Activated T-cell treated with anti-CD3 and anti-CD28 coated beads, Interleukin-2, amount 50 U/mL, for 72 hours (primary cell): Measurements from ENCODE around the gene BABAM2. TPM values are rescaled to one million over a fixed set of nuclear protein-coding genes. Genes with fewer than 3 reads are reported as not detected.

Experiments used
- ATAC-seq, 2 donors: fragments of 150-1000 bp; cut with Tn5 transposase; replicated peaks in 1 of 2; 2 replicates each; pipeline ENCODE4 v1.10.0; 2021; ENCODE audit warnings: moderate library complexity in 2 of 2, mild to moderate bottlenecking in 1 of 2
- DNase-seq, 2 donors: peaks; one replicate each; pipeline ENCODE4 v3.0.0; 2021 to 2022; ENCODE audit warnings: mixed read lengths in 1 of 2
- H3K27ac Mint-ChIP-seq: one replicate; pipeline ENCODE4 v1.8.0; 2022; ENCODE audit warnings: mild to moderate bottlenecking, moderate library complexity, mixed read lengths
- H3K27me3 Mint-ChIP-seq: one replicate; pipeline ENCODE4 v1.8.0; 2022; ENCODE audit warnings: low read depth, mixed read lengths
- H3K36me3 Mint-ChIP-seq, 2 donors: one replicate each; pipeline ENCODE4 v1.8.0; 2022; ENCODE audit warnings: mixed read lengths in 2 of 2, mild to moderate bottlenecking in 1 of 2; ENCODE audit not compliant: insufficient read depth in 2 of 2
- H3K4me1 Mint-ChIP-seq: one replicate; pipeline ENCODE4 v1.8.0; 2022; ENCODE audit warnings: low read depth, mixed read lengths
- H3K4me3 Mint-ChIP-seq, 2 donors: one replicate each; pipeline ENCODE4 v1.8.0; 2022; ENCODE audit warnings: mild to moderate bottlenecking in 2 of 2, mixed read lengths in 2 of 2, moderate library complexity in 2 of 2
- H3K9me3 Mint-ChIP-seq, 2 donors: one replicate each; pipeline ENCODE4 v1.8.0; 2022; ENCODE audit warnings: mixed read lengths in 2 of 2
- total RNA-seq, 2 donors: library from RNA; stranded (reverse); gene quantifications; one replicate each; pipeline ENCODE4 v1.2.3, GENCODE V29; 2022

The BABAM2 gene
- total RNA-seq, 2 donors from 2014 or later, result 96.6 to 97.2 TPM

DNA sequence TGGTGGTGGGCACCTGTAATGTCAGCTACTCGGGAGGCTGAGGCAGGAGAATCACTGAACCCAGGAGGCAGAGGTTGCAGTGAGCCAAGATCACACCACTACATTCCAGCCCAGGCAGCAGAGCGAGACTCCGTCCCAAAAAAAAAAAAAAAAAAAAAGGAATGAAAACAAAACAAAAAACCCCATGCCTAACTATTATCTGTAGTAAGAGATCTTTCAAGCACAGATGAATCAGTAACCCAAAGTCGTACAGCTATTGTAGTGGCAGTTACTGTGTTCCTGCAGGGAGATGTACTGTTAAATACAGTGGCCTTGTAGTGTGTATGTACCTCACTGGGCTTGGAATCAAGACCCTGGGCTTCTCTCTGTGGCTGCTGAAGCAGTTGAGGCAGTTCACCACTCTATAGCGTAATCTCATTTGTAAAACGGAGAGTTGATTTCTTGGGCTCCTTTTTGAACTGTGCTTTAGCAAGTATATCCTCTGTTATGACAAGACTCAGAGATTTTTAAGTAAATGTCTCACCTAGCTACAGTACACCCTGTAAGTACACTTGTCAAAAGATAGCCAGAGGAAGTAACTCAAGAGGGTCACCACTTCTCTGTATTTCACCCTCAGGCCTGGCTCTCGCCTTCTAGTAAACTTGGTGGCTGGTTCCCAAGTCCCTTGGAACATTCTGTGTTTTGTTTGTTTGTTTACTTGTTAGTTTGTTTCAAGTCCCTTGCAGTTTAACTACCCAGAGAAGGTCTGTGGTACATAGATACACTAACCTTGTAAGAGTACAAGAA, 392.5 kb downstream of the BABAM2 start:
- Mint-ChIP-seq H3K36me3 (peaks cover 3% of the 10 kb centered on the region in 2 donors), H3K27ac (no peak overlapping the region), H3K4me1 (no peaks in the 10 kb centered on the region), H3K27me3 (no peaks in the 10 kb centered on the region), H3K9me3 (no peaks in the 10 kb centered on the region), H3K4me3 (no peak overlapping the region)
- ATAC-seq (no peak), DNase-seq (no peak)

DNA sequence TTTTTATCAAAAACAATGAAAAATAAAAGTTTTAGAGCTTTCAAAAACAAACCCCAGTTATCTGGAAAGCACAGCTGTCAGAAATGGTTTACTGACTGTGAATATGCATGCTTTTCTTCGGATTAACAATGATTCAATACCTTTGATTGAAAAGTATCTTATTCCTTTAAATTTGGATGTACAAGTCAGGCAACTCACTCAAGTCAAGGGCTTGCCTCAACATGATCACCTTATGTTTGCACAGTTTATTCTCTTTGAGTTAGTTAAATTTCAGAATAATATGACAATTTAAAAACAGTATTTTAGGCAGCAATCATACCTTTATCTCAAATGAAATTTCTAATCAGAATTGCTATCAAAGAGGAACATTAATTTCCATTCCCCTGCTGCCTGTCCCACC, 393.3 kb downstream of the BABAM2 start:
- ATAC-seq (no peak), DNase-seq (no peak)
- no peaks in the 10 kb centered on the region for H3K4me1 Mint-ChIP-seq
- no peak overlapping the region for H3K4me3 Mint-ChIP-seq
- H3K27me3 Mint-ChIP-seq, result no peaks in the 10 kb centered on the region
- peaks cover 2 to 3% of the 10 kb centered on the region in 2 donors for H3K36me3 Mint-ChIP-seq
- no peak overlapping the region for H3K27ac Mint-ChIP-seq
- no peaks in the 10 kb centered on the region for H3K9me3 Mint-ChIP-seq

DNA sequence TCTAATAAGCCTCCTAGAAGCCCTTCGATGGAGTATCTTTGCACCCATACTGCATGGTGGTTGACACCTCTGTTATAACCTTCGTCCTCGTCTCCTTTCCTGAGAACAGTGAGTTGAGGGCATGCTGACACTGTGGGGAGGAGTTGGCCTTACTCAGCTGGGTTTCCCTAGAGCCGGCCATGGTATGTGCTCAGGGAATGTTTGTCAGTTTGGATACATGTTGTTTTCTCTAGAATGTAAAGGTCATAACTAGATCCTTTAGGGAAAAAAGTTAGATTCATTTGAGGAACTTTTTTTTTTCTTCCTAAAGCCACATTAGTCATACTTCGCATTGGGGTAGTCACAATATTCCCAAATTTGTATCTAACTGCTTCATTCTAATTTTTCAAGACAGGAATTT, 396.1 kb downstream of the BABAM2 start:
- Mint-ChIP-seq H3K36me3 (peaks cover 0 to 2% of the 10 kb centered on the region in 2 donors), H3K4me3 (no peak overlapping the region), H3K9me3 (no peaks in the 10 kb centered on the region), H3K27ac (no peak overlapping the region), H3K4me1 (peaks cover 3% of the 10 kb centered on the region), H3K27me3 (no peaks in the 10 kb centered on the region)
- no peak for ATAC-seq
- DNase-seq, result no peak

DNA sequence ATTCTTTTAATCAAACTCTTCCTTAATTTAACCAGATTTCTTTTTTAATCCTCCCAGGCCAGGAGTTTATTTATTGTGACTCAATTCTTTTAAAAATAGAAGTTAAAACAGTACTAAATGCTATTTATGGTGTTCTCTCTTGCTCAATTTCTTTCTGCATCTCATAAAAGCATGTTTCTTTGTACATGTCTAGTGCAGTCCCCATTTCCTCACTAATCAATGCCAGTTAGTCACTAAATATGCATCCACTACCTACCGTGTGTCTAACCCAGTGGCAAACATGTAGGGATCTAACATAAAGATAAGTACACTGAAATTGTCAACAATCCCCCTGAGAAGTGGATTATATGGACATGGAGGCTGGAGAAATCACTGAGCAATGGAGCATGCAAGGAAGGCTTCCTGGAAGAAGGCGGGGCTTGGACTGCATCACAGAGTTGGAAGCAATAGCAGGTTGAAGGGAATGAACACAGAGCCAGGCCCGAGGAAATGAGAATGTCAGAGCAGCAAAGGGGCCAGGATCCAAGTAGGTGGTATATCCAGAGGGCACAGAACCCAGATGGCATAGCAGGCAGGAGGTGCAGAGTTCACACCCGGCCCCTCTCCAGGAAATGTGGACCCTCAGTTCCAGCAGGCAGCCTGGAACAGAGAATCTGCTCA, 396.9 kb downstream of the BABAM2 start:
- no peaks in the 10 kb centered on the region for H3K27me3 Mint-ChIP-seq
- no peak for DNase-seq
- peaks cover 0 to 2% of the 10 kb centered on the region in 2 donors for H3K36me3 Mint-ChIP-seq
- H3K4me3 Mint-ChIP-seq, result no peak overlapping the region
- H3K27ac Mint-ChIP-seq, result peak overlapping the region; percentile 35
- peaks cover 10% of the 10 kb centered on the region for H3K4me1 Mint-ChIP-seq
- H3K9me3 Mint-ChIP-seq, result no peaks in the 10 kb centered on the region
- ATAC-seq, result no peak

DNA sequence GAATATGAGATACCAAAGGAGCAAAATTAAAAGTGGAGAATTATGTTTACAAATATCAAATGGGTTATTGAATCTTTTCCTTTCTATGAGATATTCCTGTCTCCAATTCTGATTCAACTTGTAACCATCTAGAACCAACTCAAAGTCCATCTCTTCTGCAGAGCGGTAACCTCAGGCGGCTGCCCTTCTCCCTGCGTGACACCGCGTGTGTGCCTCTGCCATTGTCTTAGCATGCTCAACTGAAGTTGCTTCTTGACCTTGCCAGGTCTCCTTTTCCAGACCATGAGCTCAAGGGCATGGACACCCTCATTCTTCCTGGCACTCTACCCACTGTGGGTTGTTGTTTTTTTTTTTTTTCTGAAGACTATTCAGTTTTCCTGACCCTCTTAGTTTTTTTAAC, 398.1 kb downstream of the BABAM2 start:
- no peaks in the 10 kb centered on the region for H3K9me3 Mint-ChIP-seq
- DNase-seq, result no peak
- H3K36me3 Mint-ChIP-seq, result peaks cover 0 to 2% of the 10 kb centered on the region in 2 donors
- H3K27ac Mint-ChIP-seq, result no peak overlapping the region
- no peaks in the 10 kb centered on the region for H3K27me3 Mint-ChIP-seq
- H3K4me3 Mint-ChIP-seq, result no peak overlapping the region
- H3K4me1 Mint-ChIP-seq, result peaks cover 22% of the 10 kb centered on the region
- ATAC-seq, result no peak

DNA sequence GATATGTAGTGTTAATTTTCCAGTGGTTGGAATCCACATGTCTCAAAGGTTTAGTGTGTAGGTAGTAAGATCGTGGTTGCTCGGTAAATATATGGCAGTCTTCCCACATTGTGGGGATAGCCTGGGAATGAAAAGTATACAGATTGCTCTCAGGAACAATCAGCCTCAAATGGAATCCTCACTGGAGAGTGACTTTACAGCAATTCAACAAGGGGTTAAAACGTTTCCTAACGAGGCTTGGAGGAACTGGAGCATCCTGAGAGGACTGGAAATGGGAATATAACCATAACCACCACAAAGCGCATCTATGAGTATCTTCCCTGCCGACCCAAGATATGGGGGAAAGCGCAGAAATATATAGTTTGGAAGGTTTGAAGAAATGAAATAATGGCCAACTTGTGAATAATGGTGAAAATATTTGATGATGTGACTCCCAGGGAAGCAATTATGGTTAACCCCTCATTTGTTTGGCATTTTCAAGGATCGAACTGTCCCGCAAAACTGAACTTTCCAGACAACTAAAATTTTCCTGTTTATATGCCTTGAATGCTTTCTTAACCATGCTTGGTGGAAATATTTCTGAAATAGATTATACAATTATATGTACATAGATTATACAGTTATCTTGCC, 401.4 kb downstream of the BABAM2 start:
- Mint-ChIP-seq H3K27ac (peak overlapping the region; percentile 61), H3K9me3 (no peaks in the 10 kb centered on the region), H3K4me1 (peaks cover 23% of the 10 kb centered on the region), H3K36me3 (peaks cover 0 to 2% of the 10 kb centered on the region in 2 donors), H3K4me3 (no peak overlapping the region), H3K27me3 (no peaks in the 10 kb centered on the region)
- no peak for ATAC-seq
- no peak for DNase-seq

DNA sequence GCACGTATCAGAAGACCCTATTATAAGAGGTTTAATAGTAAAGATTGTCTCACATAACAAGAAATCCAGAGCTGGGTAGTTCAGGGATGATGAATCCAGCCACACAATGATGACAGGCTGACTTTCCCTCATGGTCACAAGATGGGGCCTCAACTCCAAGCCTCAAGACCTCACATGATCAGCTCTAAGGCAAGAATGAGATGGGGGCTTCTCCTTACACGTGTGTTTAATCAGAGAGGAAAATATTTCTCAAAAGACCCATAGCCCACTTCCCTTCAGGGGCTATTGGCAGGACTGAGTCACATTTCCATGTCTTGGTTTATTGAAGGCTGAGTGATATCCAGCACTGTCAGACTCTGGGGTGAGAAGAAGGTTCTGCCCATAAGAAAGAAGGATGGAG, 402.0 kb downstream of the BABAM2 start:
- no peak overlapping the region for H3K4me3 Mint-ChIP-seq
- no peak overlapping the region for H3K27ac Mint-ChIP-seq
- ATAC-seq (peak; percentile 80 to 87), DNase-seq (peak in 1 of 2 donors; percentile 18)
- H3K27me3 Mint-ChIP-seq, result no peaks in the 10 kb centered on the region
- no peaks in the 10 kb centered on the region for H3K9me3 Mint-ChIP-seq
- H3K36me3 Mint-ChIP-seq, result peaks cover 0 to under 1% of the 10 kb centered on the region in 2 donors
- H3K4me1 Mint-ChIP-seq, result peaks cover 26% of the 10 kb centered on the region

DNA sequence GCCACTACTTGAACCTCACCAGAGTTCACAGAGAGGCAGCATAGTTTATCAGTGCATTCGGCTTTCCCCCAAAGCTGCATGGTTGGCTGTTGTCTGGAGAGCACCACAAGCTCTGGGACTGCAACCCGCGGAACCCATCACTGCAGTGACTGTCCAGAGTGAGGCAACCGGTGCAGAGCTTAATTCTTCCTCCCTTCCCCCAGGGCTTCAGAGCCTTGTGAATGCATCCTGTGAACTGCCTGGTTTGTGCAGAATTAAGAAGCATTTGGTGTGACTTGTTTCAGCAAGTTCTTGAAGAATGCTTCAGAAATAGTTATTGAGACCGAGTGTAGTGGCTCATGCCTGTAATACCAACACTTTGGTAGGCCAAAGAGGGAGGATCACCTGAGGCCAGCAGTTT, 402.9 kb downstream of the BABAM2 start:
- ATAC-seq, result no peak
- no peak for DNase-seq
- no peak overlapping the region for H3K27ac Mint-ChIP-seq
- no peaks in the 10 kb centered on the region for H3K9me3 Mint-ChIP-seq
- H3K4me1 Mint-ChIP-seq, result peaks cover 26% of the 10 kb centered on the region
- H3K27me3 Mint-ChIP-seq, result no peaks in the 10 kb centered on the region
- no peaks in the 10 kb centered on the region for H3K36me3 Mint-ChIP-seq
- H3K4me3 Mint-ChIP-seq, result no peak overlapping the region

DNA sequence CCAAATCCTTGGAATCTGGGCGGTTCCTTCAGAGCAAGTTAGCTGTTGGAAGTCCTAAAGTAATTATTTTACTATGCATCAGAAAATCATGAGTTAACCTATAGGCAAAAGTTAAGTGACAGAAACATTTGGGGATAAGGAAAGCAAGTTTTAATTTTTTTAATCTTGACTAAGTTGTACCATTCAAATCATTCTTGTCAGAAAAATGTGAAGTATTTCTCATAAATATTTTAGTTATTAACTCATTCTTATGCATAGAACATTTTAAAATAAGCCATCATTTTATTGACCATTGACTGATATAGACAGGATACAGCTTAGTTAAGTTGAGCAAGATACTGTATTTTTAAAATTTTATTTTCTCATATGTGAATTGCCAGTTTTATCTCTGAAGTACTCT, 403.9 kb downstream of the BABAM2 start:
- DNase-seq (no peak), ATAC-seq (no peak)
- H3K9me3 Mint-ChIP-seq, result no peaks in the 10 kb centered on the region
- no peak overlapping the region for H3K27ac Mint-ChIP-seq
- no peaks in the 10 kb centered on the region for H3K36me3 Mint-ChIP-seq
- H3K4me3 Mint-ChIP-seq, result no peak overlapping the region
- no peaks in the 10 kb centered on the region for H3K27me3 Mint-ChIP-seq
- peaks cover 26% of the 10 kb centered on the region for H3K4me1 Mint-ChIP-seq

DNA sequence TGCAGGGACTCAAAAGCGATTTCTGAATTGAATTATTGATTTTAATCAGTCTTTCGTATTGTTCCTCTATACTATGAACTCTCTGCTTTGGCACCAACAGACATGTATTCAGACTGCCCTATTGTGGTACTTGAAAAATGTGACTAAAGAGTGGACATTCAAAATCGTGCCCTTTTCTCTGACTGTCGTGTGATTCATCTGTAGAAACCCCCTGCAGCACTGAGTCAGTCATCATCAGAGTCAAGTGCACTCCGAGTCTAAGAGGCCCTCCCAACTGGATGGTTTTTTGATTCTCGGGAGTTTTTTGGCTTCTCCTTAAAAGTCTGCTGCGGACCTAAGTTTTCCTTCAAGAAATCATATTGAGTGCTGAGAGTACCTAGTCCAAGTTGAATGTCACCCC, 405.7 kb downstream of the BABAM2 start:
- no peaks in the 10 kb centered on the region for H3K9me3 Mint-ChIP-seq
- ATAC-seq (peak; percentile 36 to 70), DNase-seq (no peak)
- peaks cover 33% of the 10 kb centered on the region for H3K4me1 Mint-ChIP-seq
- no peak overlapping the region for H3K27ac Mint-ChIP-seq
- no peak overlapping the region for H3K4me3 Mint-ChIP-seq
- peaks cover 0 to 4% of the 10 kb centered on the region in 2 donors for H3K36me3 Mint-ChIP-seq
- no peaks in the 10 kb centered on the region for H3K27me3 Mint-ChIP-seq

DNA sequence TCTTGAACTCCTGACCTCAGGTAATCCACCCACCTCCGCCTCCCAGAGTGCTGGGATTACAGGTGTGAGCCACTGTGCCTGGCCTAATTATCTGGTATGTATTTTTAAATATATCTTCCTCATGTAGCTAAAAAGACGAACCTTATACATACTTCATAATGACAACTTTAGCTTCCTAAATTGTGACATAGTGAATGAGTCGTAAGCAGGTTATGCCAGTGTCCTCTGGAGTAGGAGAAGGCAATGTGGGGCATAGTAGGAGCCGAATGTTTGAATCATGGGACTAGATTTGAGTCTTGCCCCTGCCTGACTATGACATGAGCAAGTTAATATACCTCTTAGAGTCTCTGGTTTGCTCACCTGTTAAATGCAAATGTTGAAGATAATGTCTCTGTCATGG, 406.4 kb downstream of the BABAM2 start:
- Mint-ChIP-seq H3K9me3 (no peaks in the 10 kb centered on the region), H3K27me3 (no peaks in the 10 kb centered on the region), H3K36me3 (peaks cover 0 to 6% of the 10 kb centered on the region in 2 donors), H3K4me1 (peaks cover 28% of the 10 kb centered on the region), H3K4me3 (no peak overlapping the region), H3K27ac (no peak overlapping the region)
- ATAC-seq, result no peak
- DNase-seq, result no peak

DNA sequence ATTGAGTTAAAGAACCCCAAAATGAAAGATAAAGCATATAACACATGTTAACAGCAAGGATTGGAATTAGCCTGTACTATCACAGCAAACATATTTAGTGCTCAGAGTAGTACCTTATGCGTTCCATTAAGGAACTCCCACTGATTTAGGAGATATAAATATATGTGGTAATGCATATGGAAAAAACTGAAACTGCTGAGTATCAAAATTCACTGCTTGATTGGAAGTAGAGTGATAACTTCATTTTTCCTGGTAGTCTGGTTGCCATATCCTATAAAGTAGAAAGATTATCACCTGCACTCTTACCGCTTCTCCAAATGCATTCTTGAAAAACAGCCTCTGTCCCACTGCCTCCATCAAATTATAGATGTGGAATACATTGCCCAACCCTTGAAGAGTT, 407.0 kb downstream of the BABAM2 start:
- ATAC-seq, result no peak
- H3K27ac Mint-ChIP-seq, result no peak overlapping the region

DNA sequence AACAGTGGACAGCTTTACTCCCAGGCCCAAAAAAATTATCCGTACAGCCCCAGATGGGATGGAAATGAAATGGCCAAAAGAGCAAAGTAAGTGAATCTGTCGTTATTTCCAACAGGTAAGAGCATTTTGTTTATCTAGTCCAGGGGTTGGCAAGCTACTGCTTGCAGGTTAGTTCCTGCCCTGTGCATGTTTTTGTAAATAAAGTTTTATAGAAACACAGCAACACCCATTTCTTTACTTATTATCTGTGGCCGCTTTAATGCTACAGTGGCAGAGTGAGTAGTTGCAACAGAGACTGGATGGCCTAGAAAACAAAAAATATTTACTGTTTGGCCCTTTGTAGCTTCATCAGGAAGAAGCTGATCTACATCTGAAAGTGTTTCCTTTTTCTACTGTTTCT, 407.9 kb downstream of the BABAM2 start:
- peaks cover 0 to 11% of the 10 kb centered on the region in 2 donors for H3K36me3 Mint-ChIP-seq
- no peak for ATAC-seq
- no peak for DNase-seq
- no peak overlapping the region for H3K27ac Mint-ChIP-seq
- no peaks in the 10 kb centered on the region for H3K27me3 Mint-ChIP-seq
- H3K4me1 Mint-ChIP-seq, result peaks cover 13% of the 10 kb centered on the region
- no peaks in the 10 kb centered on the region for H3K9me3 Mint-ChIP-seq
- H3K4me3 Mint-ChIP-seq, result no peak overlapping the region

More for the DNA sequence above, 407.0 kb downstream of the BABAM2 start:
- H3K36me3 Mint-ChIP-seq, result peaks cover 0 to 8% of the 10 kb centered on the region in 2 donors
- H3K9me3 Mint-ChIP-seq, result no peaks in the 10 kb centered on the region
- no peak overlapping the region for H3K4me3 Mint-ChIP-seq
- peaks cover 21% of the 10 kb centered on the region for H3K4me1 Mint-ChIP-seq
- no peak for DNase-seq
- H3K27me3 Mint-ChIP-seq, result no peaks in the 10 kb centered on the region
